Dedifferentiated amniotic fluid mesenchymal stem cell (primary cell): ENCODE data around the gene MCTP1.

Experiments used
- DNase-seq: peaks from one replicate; pipeline ENCODE4 v3.0.0-alpha.2; 2016; ENCODE audit errors: extremely low spot score

MCTP1 gene

GRCh38 chr5:94771742-94772141, 513.2 kb downstream of the MCTP1 start:
- no peak for DNase-seq

- DNase-seq, result no peak
Observed at GRCh38 chr5:94769996-94770395, 514.9 kb downstream of the MCTP1 start.

- no peak for DNase-seq
Observed at GRCh38 chr5:94761786-94762185, 523.1 kb downstream of the MCTP1 start.

- no peak for DNase-seq
Observed at GRCh38 chr5:94761055-94761454, 523.8 kb downstream of the MCTP1 start.

- DNase-seq, result no peak
Observed at GRCh38 chr5:94759961-94760360, 524.9 kb downstream of the MCTP1 start.

GRCh38 chr5:94759022-94759421, 525.9 kb downstream of the MCTP1 start:
- no peak for DNase-seq

GRCh38 chr5:94754824-94755223, 530.1 kb downstream of the MCTP1 start:
- DNase-seq, result no peak

GRCh38 chr5:94751460-94751859, 533.4 kb downstream of the MCTP1 start:
- no peak for DNase-seq

- no peak for DNase-seq
Observed at GRCh38 chr5:94750681-94751080, 534.2 kb downstream of the MCTP1 start.

- DNase-seq, result no peak
Observed at GRCh38 chr5:94749042-94749441, 535.9 kb downstream of the MCTP1 start.

- no peak for DNase-seq
Observed at GRCh38 chr5:94748212-94748611, 536.7 kb downstream of the MCTP1 start.

GRCh38 chr5:94747371-94747770, 537.5 kb downstream of the MCTP1 start:
- DNase-seq, result no peak

- no peak for DNase-seq
Observed at GRCh38 chr5:94746731-94747124, 538.2 kb downstream of the MCTP1 start.

GRCh38 chr5:94745786-94746730, 538.8 kb downstream of the MCTP1 start:
- DNase-seq, result no peak

GRCh38 chr5:94744906-94745305, 540.0 kb downstream of the MCTP1 start:
- no peak for DNase-seq

GRCh38 chr5:94742852-94743251, 542.0 kb downstream of the MCTP1 start:
- no peak for DNase-seq

GRCh38 chr5:94740286-94740685, 544.6 kb downstream of the MCTP1 start:
- DNase-seq, result no peak

- no peak for DNase-seq
Observed at GRCh38 chr5:94736498-94736897, 548.4 kb downstream of the MCTP1 start.

- no peak for DNase-seq
Observed at GRCh38 chr5:94731471-94731870, 553.4 kb downstream of the MCTP1 start.

- no peak for DNase-seq
Observed at GRCh38 chr5:94725142-94725541, 559.8 kb downstream of the MCTP1 start.

- no peak for DNase-seq
Observed at GRCh38 chr5:94715768-94716167, 569.1 kb downstream of the MCTP1 start.

GRCh38 chr5:94711785-94712184, 573.1 kb downstream of the MCTP1 start:
- no peak for DNase-seq

GRCh38 chr5:94709277-94709676, 575.6 kb downstream of the MCTP1 start:
- no peak for DNase-seq

- no peak for DNase-seq
Observed at GRCh38 chr5:94707359-94707758, 577.5 kb downstream of the MCTP1 start.
